ENCODE data around the gene BMERB1.
"Not testable (repeated sequence)": the region's sequence is repeated elsewhere in the genome, so short reads cannot be mapped to it uniquely, and the experiment has no call there.

Gene BMERB1

DNA sequence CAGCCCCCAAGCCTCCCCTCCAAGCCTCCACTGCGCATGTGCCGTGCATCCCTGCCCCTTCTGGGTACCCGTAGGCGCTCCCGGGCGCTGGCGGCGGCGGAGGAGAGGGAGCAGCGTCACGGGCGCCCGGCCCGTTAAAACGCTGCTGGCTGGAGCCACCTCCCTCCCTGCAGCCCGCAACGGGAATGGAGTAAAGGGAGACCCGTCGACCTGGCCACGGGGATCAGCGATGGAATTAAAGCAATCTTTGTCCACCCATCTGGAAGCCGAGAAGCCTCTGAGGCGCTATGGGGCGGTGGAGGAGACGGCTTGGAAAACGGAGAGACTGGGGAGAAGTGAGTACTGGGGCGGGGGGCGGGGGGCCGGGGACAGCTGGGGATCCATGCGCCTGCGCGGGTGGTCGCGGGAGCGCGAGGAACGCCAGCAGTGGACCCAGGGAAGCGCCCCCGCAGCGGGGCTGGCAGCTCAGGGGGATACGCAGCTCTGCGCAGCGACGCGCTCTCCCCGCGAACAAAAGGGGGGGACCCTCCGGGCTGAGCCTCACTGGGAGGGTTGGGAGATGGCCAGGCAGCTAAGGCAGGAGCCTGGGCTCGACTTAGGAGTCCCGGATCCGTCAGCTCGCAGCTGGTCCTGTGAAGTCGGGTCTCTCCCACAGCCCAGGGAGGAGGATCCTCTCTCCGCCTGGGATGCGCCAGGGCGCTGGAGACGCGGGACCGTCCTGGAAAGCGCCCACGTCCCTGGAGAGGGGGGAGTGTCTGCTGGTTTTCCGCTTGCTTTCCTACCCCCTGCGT lies at the start of gene BMERB1:
Gene BMERB1, plus strand, starts transcription at position 164 of the 791 bp plus-strand sequence. Its CDS starts 66 bp downstream, at position 230.
- no peak for DNase-seq

DNA sequence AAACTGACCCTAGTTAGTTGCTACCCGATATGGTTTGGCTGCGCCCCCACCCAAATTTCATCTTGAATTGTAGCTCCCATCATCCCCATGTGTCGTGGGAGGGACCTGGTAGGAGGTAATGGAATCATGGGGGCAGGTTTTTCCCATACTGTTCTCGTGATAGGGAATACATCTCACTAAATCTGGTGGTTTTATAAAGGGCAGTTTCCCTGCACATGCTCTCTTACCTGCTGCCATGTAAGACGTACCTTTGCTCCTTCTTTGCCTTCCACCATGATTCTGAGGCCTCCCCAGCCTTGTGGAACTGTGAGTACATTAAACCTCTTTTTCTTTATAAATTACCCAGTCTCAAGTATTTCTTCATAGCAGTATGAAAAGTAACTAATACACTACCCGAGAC lies 46.3 kb upstream of the BMERB1 start:
- not testable (repeated sequence) for DNase-seq

DNA sequence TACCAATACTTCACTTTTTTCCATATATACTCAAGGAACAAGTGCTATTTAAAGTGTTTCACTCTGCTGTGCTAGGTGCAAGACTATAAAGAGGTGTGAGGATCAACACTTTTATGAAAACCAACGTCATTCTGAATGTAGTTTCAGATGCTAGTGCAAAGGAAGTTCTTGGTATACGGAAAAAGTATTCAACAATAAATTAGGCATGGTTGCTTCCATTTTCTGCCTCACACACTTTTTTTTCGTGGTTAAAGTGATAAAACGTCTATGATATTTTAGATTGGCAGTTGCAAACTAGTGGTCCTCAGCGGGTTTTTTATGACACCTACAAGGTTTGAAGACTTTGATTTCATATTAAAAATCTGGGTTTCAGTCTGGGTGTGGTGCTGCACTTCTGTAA lies 44.5 kb upstream of the BMERB1 start:
- not testable (repeated sequence) for DNase-seq

DNA sequence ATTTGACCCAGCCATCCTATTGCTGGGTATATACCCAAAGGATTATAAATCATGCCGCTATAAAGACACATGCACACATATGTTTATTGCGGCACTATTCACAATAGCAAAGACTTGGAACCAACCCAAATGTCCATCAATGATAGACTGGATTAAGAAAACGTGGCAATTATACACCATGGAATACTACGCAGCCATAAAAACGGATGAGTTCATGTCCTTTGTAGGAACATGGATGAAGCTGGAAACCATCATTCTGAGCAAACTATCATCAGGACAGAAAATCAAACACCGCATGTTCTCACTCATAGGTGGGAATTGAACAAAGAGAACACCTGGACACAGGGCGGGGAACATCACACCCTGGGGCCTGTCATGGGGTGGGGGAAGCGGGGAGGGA lies 41.4 kb upstream of the BMERB1 start:
- DNase-seq: not testable (repeated sequence)

DNA sequence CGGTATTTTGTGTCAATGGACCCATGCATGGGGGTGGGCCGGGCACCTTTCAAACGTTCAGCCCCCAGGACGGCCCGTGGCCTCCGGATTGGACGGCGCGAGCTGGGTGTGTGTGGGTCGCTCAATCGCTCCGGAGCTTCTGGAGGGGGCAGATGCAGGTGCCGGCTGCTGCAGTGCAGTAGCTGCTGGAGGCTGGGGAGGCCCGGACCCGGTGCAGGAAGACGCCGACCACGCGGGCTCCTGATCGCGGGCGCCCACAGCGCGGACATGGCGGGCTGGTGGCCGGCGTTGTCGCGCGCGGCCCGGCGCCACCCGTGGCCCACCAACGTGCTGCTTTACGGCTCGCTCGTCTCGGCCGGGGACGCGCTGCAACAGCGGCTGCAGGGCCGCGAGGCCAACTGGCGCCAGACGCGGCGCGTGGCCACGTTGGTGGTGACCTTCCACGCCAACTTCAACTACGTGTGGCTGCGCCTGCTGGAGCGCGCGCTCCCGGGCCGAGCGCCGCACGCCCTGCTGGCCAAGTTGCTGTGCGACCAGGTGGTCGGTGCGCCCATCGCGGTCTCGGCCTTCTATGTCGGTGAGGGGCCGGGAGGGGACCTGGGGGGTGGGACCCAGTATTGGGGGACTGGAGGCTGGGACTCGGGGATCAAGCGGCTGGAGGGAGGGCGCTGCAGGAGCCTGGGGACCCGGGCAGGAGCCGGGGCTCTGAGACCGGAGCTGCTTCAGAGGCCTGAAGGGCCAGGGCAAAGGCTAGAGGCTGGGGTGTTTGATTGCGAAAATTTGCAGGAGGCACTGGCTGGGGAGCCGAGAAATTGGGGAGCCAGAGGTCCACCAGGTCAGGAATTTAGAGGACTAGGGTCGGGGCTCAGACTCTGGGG lies 38.5 kb upstream of the BMERB1 start, which contains the start of gene MPV17L:
Gene MPV17L, plus strand, starts transcription at position 124 of the 878 bp plus-strand sequence. Its CDS starts 144 bp downstream, at position 268.
- DNase-seq: peak; percentile 47

DNA sequence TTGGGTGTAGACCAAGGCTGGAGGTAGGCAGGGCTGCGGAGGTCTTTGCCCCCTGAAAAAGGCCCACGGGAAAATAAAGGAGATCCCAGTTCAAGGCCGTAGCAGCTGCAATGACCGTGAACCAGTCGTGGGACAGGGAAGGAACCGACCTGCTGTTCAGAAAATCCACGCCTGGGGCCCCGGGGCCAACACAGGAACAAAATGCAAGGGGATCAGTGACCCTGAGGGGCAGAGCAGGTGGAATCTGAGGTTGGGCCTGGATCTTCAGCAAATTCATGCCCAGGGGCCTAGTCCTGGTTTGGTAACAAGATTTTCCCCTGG lies 37.9 kb upstream of the BMERB1 start:
- not testable (repeated sequence) for DNase-seq

DNA sequence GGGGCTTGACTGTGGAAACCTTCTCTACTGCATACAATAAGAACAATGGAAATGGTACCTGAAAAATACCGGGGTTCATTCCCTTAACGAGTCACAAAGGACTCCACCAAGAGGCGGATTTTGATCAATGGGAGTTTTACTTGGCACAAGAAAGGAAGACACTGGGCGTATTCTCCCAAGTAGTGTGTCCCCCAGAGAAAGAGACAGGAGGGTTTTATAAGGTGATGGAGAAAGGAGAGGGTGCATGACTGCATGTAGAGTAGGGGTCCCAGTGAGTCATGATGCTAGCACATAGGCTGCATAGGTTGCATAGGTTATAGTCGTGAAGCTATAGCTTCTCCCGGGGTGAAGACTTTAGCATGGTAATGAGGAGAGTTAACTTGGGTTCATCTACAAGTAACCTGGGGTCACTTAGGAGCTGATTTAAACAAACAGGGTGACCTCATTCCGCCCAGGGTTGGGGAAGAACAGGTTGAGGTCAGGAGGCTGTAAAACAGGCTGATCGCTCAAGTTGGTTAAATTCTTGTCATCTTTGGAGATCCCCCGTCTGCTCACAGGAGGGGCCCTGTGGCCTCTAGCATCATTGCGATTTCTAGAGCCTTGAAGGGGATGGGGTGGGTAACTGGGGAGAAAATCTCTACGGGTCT lies 37.3 kb upstream of the BMERB1 start:
- no peak for DNase-seq

DNA sequence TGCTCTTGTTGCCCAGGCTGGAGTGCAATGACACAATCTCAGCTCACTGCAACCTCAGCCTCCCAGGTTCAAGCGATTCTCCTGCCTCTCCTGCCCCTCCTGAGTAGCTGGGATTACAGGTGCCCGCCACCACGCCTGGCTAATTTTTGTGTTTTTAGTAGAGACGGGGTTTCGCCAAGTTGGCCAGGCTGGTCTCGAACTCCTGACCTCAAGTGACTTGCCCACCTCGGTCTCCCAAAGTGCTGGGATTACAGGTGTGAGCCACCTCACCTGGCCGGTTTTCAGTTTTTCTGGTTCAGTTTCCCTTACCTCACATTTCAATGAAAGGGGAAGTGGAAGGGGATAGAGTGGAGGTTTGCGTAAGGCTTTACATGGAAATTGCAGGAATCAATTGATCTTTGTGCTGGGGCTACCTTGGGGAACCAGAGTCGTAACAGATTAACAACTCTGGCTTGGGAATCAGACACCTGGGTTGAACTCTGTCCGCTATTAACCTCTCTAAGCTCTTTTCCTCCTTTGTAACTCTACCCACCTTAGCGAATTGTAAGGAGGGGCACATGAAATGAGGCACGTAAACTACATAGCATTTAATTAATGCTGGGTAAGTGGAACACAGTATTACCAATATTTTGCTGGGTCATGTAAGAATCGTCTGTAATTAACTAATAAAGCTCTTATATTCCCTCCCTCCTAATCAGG lies 35.6 kb upstream of the BMERB1 start:
- no peak for DNase-seq

DNA sequence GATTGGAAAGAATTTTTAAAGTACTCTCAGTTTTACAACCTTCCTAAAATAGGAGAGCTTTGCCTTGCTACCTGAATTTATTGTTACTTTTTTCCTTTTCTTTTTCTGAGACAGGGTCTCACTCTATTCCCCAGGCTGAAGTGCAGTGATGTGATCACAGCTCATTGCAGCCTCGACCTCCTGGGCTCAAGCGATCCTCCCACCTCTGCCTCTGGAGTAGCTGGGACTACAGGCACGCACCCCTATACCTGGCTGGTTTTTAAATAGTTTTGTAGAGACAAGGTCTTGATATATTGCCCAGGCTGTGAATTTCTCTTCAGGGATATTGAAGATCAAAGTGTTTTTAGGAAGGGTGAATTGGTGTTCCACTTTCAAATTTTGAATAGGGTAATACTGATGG lies 35.1 kb upstream of the BMERB1 start:
- DNase-seq: no peak

DNA sequence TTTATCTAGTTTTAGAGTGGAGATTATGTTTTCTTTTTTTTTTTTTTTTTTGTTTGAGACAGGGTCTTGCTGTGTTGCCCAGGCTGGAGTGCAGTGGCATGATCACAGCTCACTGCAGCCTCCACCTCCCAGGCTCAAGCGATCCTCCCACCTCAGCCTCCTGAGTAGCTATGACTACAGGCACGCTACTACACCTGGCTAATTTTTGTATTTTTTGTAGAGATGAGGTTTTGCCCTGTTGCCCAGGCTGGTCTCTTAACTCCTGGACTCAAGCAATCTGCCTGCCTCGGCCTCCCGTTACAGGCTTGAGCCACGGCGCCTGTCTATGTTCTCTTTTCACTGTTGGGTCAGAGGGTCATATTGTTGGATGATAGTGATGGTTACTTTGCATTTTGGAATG lies 34.1 kb upstream of the BMERB1 start:
- not testable (repeated sequence) for DNase-seq

DNA sequence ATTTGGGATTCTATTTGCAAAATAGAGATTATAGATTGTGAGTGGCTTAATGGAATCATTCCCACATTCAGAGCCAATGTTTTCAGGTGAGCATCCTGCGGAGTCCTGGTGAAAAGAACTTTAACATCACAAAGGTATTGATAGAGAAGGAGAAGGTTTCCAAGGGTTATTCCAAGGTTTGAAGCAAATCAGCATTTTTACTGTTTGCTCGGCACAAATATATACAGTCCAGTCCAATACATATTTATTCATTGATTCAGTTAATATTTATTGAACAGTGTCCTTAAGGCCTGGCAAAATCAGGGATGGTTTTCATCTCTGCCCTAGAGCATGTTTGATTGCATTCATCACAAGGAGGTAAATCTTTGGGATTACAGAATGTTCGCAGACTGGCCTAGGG lies 32.4 kb upstream of the BMERB1 start:
- no peak for DNase-seq

DNA sequence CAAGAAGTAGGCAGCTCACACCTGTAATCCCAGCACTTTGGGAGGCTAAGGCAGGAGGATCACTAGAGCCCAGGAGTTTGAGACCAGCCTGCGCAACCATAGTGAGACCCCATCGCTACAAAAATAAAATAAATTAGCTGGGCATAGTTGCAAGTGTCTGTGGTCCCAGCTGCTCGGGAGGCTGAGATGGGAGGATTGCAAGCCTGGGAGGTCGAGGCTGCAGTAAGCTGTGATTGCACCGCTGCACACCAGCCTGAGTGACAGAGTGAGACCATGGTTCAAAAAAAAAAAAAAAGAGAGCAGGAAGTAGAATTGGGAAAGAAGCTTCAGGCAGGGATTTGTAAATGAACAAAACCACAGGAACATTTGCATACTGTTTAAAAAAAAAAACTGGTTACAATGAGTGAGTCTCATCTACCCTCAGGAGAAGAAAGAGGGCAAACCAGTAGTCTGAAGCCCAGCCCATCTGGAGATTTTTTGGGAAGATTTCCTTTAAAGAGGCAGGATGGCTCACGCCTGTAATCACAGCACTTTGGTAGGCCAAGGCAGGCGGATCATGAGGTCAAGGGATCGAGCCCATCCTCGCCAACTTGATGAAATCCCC lies 30.9 kb upstream of the BMERB1 start:
- no peak for DNase-seq

DNA sequence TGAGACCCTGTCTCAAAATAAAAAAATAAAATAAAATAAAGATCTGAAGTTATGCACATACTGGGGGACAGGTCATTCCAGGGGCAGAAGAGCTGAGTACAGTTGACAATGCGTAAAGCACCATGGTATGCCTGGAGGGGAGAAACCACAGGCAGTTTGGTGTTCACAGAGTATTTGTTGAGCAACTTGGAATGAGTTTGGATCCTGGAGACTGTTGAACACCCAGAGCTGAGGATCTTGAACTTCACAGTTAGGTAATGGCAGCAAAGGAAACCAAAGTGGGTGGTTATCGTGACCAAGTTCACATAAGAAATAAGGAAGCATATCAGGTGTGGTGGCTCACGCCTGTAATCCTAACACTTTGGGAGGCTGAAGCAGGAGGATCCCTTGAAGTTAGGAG lies 30.3 kb upstream of the BMERB1 start:
- not testable (repeated sequence) for DNase-seq

DNA sequence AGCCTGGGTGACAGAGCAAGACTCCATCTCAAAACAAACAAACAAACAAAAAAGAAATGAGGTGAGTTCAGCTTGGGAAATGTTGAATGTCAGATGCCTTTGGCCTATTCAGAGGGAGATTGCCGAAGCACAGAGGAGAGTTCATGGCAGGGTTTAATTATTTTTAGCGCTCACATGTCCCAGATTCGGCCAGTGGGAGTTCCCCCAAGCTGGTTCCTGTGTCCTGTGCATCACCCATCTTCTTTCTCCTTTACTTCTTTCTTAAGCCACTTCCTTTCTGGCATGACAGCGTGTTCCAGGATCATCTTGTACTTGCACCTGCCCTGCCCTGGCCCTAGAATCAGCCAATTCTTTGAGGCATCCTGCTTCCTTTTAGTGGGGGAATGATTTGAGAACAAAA lies 29.6 kb upstream of the BMERB1 start:
- DNase-seq: no peak

DNA sequence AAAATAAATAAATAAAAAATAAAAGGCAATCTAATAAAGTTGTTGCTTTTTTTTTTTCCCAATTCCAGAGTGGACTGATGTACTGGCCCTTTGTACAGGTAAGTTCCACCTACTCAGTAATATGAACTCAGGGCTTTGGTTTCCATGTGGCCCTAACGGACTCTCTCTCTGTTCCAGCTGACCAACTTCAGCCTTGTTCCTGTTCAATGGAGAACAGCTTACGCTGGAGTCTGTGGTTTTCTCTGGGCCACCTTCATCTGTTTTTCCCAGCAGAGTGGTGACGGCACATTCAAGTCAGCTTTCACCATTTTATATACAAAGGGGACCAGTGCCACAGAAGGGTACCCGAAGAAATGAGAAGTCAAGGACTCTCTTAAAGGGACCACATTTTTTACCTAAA lies 26.6 kb upstream of the BMERB1 start:
- not testable (repeated sequence) for DNase-seq

DNA sequence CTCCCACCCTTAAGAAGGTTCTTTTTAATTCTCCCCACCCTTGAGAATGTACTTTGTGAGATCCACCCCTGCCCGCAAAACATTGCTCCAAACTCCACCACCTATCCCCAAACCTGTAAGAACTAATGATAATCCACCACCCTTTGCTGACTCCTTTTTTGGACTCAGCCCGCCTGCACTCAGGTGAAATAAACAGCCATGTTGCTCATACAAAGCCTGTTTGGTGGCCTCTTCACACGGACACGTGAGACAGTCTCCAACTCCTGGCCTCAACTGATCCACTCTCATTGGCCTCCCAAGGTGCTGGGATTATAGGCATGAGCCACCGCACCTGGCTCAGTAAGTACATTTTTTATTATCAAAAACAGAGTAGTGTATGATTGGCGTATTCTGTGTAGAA lies 24.9 kb upstream of the BMERB1 start:
- not testable (repeated sequence) for DNase-seq

DNA sequence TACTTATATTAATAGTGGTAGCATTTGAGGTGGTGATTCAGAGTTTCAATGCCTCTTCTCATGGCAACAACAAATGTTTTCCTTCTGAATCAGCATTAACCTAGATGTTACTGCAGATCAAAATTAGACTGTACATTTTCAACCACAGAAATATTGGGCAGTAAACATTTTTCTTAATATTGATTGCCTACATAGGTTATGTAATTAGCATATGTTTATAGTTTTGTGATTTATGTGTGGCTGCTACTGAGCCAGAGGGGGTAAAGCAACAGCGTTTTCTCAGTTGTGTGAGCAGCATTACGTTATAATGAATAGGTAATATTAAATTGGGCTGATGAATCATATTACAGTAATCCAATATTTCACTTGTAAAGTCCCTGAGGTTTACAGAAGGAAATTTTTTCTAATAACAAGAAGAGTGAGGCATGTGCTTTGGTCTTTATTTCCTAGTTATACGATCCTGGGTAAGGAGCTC lies 18.8 kb upstream of the BMERB1 start:
- DNase-seq: no peak

DNA sequence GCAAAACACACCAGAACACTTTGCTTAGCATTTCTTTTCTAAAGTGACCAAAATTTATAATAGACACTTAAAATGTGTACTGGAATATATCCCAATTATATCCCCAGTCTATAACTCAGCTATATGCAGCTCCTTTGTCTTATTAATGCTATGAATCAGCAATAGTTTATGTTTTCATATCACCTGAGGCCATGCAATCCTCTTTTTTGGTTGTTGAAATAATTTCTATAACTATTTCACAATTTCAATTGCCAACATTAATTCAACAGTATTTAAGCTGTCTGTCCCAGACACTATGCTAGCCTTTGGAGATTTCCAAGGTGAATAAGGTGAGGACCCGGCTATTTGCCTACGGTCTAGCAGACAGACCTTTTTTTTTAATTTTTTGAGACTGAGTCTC lies 17.2 kb upstream of the BMERB1 start:
- DNase-seq: no peak

DNA sequence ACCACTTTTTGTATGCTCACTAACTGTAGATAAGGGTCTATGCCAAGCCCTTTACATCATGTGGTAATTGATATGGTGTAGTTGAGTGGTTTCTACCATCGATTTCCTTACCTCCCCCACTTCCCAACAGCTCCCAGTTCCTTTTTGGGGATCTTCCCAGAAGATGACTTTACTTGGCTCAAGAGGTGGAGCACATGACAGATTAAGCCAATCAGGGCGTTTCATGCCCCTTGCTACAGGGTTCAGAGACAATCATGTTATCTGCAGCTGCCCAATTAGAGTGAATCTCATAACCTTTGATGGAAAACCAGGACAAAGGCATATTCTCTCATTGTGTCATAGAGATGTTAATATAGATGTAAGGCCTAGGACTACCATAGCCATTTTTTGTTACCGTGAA lies 16.2 kb upstream of the BMERB1 start:
- DNase-seq: no peak

DNA sequence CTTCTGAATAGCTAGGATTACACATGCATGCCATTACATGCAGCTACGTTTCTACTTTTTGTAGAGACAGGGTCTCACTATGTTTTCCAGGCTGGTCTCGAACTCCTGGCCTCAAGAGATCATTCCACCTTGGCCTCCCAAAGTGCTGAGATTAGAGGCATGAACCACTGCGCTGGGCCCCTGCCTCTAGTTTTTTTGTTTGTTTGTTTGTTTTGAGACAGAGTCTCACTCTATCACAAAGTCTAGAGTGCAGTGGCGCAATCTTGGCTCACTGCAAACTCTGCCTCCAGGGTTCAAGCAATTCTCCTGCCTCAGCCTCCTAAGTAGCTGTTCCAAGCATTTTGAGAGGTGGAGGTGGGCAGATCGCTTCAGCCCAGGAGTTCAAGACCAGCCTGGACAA lies 12.7 kb upstream of the BMERB1 start:
- not testable (repeated sequence) for DNase-seq

DNA sequence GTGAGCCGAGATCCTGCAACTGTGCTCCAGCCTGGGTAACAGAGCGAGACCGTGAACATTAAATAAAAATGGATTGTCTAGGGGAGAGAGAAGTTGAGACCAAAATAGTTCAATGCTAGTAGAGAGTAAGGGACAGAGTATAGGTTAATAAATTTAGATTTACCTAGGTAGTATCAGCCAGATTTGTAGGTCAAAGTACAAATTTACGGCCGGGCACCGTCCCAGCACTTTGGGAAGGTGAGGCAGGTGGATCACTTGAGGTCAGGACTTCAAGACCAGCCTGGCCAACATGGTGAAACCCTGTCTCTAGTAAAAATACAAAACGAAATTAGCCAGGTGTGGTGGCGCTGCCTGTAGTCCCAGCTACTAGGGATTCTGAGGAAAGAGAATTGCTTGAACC lies 12.2 kb upstream of the BMERB1 start:
- DNase-seq: no peak

DNA sequence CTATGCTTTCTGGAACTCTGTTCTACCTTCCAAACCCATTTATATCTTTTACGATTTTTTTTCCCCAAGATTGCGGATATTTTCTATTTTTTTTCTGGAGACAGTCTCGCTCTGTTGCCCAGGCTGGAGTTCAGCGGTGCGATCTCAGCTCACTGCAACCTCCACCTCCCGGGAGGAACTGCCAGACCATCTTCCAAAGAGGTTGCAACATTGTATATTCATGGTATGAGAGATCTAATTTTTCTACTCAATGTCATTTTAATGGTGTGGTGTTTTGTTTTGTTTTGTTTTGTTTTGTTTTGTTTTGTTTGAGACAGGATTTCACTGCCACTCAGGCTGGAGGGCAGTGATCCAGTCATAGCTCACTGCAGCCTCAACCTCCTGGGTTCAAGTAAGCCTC lies 8.5 kb upstream of the BMERB1 start:
- DNase-seq: no peak
